ENCODE data around the gene WDR74.

Gene WDR74

GRCh38 chr11:62823677-62824076, 15.7 kb downstream of the WDR74 start:
- no peak for TF ChIP-seq CTCF (IDR thresholded peaks at IDR 0.05; ENCODE audit: insufficient read depth, low read length, poor library complexity, severe bottlenecking)
- Histone ChIP-seq H3K4me3 (replicated peaks; ENCODE audit: low read depth, low read length) (no peak overlapping the region), H3K36me3 (ENCODE audit: control insufficient read depth, insufficient read depth, low read length) (peaks cover 32% of the 10 kb centered on the region), H3K27me3 (replicated peaks; ENCODE audit: control insufficient read depth, insufficient read depth, low read length) (no peaks in the 10 kb centered on the region)
- no peak for DNase-seq (ENCODE audit: extremely low read depth, insufficient read length)

- TF ChIP-seq CTCF (IDR thresholded peaks at IDR 0.05; ENCODE audit: insufficient read depth, low read length, poor library complexity, severe bottlenecking): no peak
- no peaks in the 10 kb centered on the region for H3K27me3 ChIP-seq (replicated peaks; ENCODE audit: control insufficient read depth, insufficient read depth, low read length)
- no peak overlapping the region for H3K4me3 ChIP-seq (replicated peaks; ENCODE audit: low read depth, low read length)
- peaks cover 3% of the 10 kb centered on the region for H3K36me3 ChIP-seq (ENCODE audit: control insufficient read depth, insufficient read depth, low read length)
- no peak for DNase-seq (ENCODE audit: extremely low read depth, insufficient read length)
Observed at GRCh38 chr11:62817129-62817528, 22.3 kb downstream of the WDR74 start.

- peaks cover 3% of the 10 kb centered on the region for H3K36me3 ChIP-seq (ENCODE audit: control insufficient read depth, insufficient read depth, low read length)
- no peak for DNase-seq (ENCODE audit: extremely low read depth, insufficient read length)
- no peak overlapping the region for H3K4me3 ChIP-seq (replicated peaks; ENCODE audit: low read depth, low read length)
- H3K27me3 ChIP-seq (replicated peaks; ENCODE audit: control insufficient read depth, insufficient read depth, low read length): no peaks in the 10 kb centered on the region
- no peak for TF ChIP-seq CTCF (IDR thresholded peaks at IDR 0.05; ENCODE audit: insufficient read depth, low read length, poor library complexity, severe bottlenecking)
Observed at GRCh38 chr11:62816557-62816956, 22.8 kb downstream of the WDR74 start.

GRCh38 chr11:62811659-62812058, 27.7 kb downstream of the WDR74 start:
- Histone ChIP-seq H3K27me3 (replicated peaks; ENCODE audit: control insufficient read depth, insufficient read depth, low read length) (no peaks in the 10 kb centered on the region), H3K4me3 (replicated peaks; ENCODE audit: low read depth, low read length) (no peak overlapping the region), H3K36me3 (ENCODE audit: control insufficient read depth, insufficient read depth, low read length) (peaks cover 1% of the 10 kb centered on the region; the same call in 1 of the 2 replicates)
- TF ChIP-seq CTCF (IDR thresholded peaks at IDR 0.05; ENCODE audit: insufficient read depth, low read length, poor library complexity, severe bottlenecking): no peak
- DNase-seq (ENCODE audit: extremely low read depth, insufficient read length): no peak

- no peak for DNase-seq (ENCODE audit: extremely low read depth, insufficient read length)
- no peak overlapping the region for H3K4me3 ChIP-seq (replicated peaks; ENCODE audit: low read depth, low read length)
- no peak for TF ChIP-seq CTCF (IDR thresholded peaks at IDR 0.05; ENCODE audit: insufficient read depth, low read length, poor library complexity, severe bottlenecking)
- H3K36me3 ChIP-seq (ENCODE audit: control insufficient read depth, insufficient read depth, low read length): no peaks in the 10 kb centered on the region; the same call in 1 of the 2 replicates
- no peaks in the 10 kb centered on the region for H3K27me3 ChIP-seq (replicated peaks; ENCODE audit: control insufficient read depth, insufficient read depth, low read length)
Observed at GRCh38 chr11:62810748-62811147, 28.6 kb downstream of the WDR74 start.

- Histone ChIP-seq H3K27me3 (replicated peaks; ENCODE audit: control insufficient read depth, insufficient read depth, low read length) (no peaks in the 10 kb centered on the region), H3K4me3 (replicated peaks; ENCODE audit: low read depth, low read length) (peak overlapping the region; percentile 78), H3K36me3 (ENCODE audit: control insufficient read depth, insufficient read depth, low read length) (peaks cover 6% of the 10 kb centered on the region)
- TF ChIP-seq CTCF (IDR thresholded peaks at IDR 0.05; ENCODE audit: insufficient read depth, low read length, poor library complexity, severe bottlenecking): no peak
- DNase-seq (ENCODE audit: extremely low read depth, insufficient read length): no peak
Observed at GRCh38 chr11:62806611-62807121, 32.7 kb downstream of the WDR74 start.
